HG03025 (cell line): ENCODE measurements around the gene PEPD.

ENCODE experiments used
- ATAC-seq: cut with Tn5 transposase; IDR thresholded peaks from one replicate; pipeline ENCODE4 v1.9.1; 2021; ENCODE audit warnings: mild to moderate bottlenecking, moderate library complexity; ENCODE audit not compliant: unreplicated experiment, low FRiP score

PEPD gene

GRCh38 chr19:33443638-33444561, 77.7 kb downstream of the PEPD start:
- ATAC-seq, result no peak

GRCh38 chr19:33442706-33443105, 78.9 kb downstream of the PEPD start:
- ATAC-seq, result no peak

GRCh38 chr19:33441828-33442227, 79.8 kb downstream of the PEPD start:
- no peak for ATAC-seq

GRCh38 chr19:33441277-33441699, 80.3 kb downstream of the PEPD start:
- no peak for ATAC-seq

- no peak for ATAC-seq
These were observed 80.9 kb downstream of the PEPD start for GRCh38 chr19:33440682-33441081.

- no peak for ATAC-seq
These were observed 81.3 kb downstream of the PEPD start for GRCh38 chr19:33440241-33440640.

- ATAC-seq, result no peak
These were observed 82.4 kb downstream of the PEPD start for GRCh38 chr19:33438987-33439781.

- no peak for ATAC-seq
These were observed 83.5 kb downstream of the PEPD start for GRCh38 chr19:33437821-33438671.

GRCh38 chr19:33437393-33437820, 84.2 kb downstream of the PEPD start:
- ATAC-seq, result no peak

GRCh38 chr19:33436360-33437345, 84.9 kb downstream of the PEPD start:
- ATAC-seq, result no peak

GRCh38 chr19:33435706-33436359, 85.8 kb downstream of the PEPD start:
- no peak for ATAC-seq

- ATAC-seq, result no peak
These were observed 86.5 kb downstream of the PEPD start for GRCh38 chr19:33434886-33435705.

- ATAC-seq, result no peak
These were observed 87.3 kb downstream of the PEPD start for GRCh38 chr19:33434069-33434885.

GRCh38 chr19:33432446-33433170, 89.0 kb downstream of the PEPD start:
- ATAC-seq, result no peak

- ATAC-seq, result no peak
These were observed 89.6 kb downstream of the PEPD start for GRCh38 chr19:33432015-33432414.

GRCh38 chr19:33430674-33431277, 90.8 kb downstream of the PEPD start:
- ATAC-seq, result no peak
